CD4-positive, alpha-beta T cell treated with Interleukin-6 for 4 hours (primary cell): ENCODE measurements around the gene IRF2BP1.
"Not testable (repeated sequence)": the region's sequence is repeated elsewhere in the genome, so short reads cannot be mapped to it uniquely, and the experiment has no call there.

ENCODE experiments used
- DNase-seq: peaks from one replicate; pipeline ENCODE4 v3.0.0-alpha.2; 2020; ENCODE audit warnings: mixed read lengths

IRF2BP1 gene

DNA sequence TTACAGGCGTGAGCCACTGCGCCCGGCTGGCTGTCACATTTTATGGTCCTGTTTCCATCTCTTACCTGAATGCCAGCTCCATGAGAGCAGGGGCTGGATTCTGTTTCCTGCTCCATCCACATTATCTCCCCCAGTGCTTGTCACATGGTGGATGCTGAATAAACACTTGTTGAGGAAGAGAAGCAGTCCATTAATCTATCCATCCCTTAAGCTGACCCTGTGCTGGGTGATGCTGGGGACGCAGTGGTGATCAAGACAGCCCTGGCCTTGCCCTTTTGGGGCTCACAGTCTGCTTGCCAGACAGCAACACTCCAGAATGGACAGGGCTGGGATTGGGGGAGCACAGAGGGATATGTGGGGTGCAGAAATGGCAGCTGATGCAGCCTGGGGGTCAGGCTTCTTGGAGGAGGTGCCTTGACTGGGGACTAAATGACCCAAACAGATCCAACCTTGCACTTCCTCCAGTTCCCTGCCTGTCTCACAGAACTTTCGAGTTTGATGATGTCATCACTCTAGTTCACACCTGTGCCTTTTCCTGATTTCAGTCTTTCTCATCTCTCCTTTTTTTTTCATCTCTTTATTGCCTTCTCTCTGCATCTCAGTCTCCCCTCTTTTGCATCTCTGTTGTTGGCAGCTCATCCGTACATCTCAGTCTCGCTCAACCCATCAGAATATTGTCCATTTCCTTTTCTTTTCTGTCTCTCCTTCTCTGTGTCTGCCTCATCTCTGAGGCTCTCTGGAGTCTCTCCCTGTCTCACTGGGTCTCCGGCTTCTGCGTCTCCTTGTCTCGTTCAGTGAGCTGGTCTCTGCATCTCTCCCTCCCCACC lies 4.6 kb downstream of the IRF2BP1 start:
- no peak for DNase-seq

DNA sequence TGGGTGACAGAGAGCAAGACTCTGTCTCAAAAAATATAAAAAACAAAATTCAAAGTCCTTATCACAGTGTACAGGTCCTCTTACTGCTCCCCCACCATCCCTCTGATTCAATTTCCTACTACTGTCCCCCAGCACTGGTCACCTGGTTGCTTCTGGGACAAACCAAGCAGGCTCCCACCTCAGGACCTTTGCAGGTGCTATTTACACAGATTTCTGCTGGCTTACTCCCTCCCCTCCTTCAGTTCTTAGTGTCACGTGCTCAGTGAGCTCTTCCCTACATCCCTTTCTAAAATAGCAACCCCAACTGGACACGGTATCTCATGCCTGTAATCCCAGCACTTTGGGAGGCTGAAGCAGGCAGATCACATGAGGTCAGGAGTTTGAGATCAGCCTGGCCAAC lies 6.0 kb downstream of the IRF2BP1 start:
- no peak for DNase-seq

DNA sequence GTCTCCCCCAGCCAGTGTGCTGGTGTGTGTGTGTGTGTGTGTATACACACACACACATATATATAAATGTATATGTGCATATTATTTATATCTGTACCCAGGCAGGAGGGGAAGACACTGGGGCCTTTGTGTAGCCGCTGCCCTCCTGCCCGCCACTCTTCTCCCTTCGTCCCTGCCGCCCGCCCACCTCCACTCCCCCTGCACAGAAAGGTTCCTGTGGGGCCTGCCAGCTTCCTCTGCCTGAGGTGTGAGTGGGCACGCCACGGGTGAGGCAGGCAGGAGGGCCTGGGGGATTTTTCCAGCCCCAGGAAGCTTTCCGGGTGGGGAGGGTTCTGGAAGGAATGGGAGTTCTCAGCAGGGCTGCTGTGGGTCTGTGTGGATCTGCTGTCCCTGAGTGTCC lies 6.9 kb downstream of the IRF2BP1 start:
- DNase-seq = no peak

DNA sequence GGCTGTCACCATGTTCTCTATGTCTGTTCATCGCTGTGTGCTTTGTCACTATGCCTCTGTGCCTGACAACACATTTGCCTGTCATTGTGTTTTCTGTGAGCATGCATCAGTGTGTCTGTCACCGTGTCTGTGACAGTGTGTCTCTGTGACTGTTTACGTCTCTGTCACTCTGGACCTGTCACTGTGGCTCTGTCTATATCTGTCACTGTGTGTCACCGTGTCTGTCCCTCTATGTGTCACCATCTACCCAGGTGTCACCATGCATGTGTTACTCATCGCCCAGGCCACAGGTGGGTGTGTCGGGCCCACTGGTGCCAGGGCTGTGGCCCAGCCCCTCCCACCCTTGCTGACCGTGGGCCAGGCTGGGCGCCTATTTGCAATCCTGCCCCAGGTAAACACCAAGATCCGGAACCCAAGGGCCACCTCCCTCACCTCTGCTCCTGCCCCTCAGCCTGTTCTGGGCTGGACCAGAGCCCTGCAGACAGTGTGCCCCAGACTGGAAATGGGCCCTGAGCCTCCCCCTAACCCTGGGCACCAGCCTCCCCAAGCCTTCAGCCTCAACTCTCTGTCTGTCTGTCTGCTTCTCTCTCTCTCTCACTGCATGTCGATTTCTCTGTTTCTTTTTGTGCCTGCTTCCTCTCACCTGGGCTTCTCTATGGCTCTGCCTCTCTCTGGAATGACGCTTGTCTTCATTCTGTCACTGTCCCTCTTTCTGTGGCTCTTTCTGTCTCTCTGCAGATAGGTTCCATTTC lies 7.7 kb downstream of the IRF2BP1 start:
- DNase-seq = no peak

DNA sequence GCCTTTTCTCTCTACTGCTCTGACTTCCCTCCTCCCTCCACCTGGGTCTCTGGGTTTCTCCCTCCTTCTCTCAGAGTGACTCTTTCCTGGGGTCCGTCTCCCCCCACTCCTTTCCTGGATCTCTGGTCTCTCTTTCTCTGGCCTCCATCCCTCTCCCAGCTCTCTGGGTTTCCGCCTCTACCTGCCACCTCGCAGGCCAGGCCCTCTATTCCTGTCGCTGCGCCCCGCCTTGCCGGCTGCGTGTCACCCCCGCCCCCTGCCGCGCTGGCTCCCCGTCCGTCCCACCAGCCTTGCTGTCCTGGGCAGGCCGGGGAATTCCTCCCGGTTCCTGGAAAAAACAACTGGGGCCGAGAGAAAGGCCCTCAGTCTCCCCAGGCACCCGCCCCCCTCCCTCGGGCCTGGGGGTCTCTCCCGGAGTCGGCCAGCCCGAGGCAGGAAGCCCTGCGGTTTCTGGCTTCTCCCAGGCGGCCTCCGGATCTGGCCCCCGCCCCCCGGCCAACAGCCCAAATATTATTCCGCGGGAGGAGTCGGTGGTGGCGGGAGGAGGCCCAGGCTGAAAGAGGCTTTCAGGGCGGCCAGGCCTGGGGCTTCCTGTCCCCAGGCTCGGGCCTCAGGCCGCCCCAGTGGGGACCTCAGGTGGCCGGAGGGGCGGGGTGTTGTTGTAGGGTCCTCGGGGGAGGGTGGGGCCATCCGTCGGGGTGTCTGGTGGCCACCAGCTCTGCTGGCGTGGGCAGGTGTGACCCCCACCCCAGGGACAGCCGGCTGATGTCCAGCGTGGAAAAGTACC lies 9.3 kb downstream of the IRF2BP1 start:
- DNase-seq = peak; percentile 35

DNA sequence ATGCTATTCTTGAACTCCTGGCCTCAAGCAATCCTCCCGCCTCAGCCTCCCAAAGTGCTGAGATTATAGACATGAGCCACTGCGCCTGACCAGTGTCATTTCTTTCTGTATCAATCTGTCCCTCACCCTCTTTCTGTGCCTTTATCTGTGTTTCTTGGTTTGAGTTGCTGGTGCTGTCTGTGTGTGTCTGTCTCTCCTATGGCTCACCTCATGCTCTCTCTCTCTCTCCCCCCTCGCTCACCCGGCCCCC lies 9.9 kb downstream of the IRF2BP1 start:
- peak; percentile 24 for DNase-seq

DNA sequence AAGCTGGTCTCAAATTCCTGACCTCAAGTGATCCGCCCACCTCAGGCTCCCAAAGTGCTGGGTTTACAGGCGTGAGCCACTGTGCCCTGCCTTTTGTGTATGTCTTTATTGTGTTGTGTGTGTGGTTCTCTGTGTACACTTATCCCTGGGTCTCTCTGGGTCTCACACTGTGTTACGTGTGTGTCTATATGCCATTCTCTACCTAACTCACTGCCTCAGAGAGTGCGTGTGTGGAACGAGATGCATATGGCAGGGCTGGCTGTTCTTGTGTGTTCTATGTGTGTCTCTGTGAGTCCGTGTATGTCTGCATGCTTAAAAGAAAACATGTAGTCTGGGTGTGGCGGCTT lies 11.3 kb downstream of the IRF2BP1 start:
- no peak for DNase-seq

DNA sequence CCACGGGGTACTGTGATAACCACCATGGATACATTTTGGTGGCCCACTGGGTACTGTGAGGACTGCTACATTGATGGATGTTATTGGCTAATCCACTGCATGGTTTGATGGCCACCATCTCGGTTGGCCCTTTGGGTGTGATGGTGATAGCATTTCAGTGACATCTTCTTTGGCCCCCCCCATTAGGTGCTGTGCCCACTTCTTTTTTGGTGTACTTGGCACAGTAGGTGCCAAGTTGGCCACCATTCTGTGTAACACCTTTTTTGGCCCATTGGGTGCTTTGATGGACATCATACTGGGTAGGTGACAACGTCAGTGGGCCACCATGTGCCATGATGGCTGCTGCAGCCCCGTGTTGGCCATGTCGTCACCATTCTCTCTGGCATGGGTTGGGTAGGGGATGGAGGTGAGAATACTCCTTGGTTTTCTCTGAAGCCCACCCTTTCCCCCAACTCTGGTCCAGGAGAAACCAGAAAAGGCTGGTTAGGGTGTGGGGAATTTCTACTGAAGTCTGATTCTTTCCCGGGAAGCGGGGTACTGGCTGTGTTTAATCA lies 12.6 kb downstream of the IRF2BP1 start:
- DNase-seq = no peak

DNA sequence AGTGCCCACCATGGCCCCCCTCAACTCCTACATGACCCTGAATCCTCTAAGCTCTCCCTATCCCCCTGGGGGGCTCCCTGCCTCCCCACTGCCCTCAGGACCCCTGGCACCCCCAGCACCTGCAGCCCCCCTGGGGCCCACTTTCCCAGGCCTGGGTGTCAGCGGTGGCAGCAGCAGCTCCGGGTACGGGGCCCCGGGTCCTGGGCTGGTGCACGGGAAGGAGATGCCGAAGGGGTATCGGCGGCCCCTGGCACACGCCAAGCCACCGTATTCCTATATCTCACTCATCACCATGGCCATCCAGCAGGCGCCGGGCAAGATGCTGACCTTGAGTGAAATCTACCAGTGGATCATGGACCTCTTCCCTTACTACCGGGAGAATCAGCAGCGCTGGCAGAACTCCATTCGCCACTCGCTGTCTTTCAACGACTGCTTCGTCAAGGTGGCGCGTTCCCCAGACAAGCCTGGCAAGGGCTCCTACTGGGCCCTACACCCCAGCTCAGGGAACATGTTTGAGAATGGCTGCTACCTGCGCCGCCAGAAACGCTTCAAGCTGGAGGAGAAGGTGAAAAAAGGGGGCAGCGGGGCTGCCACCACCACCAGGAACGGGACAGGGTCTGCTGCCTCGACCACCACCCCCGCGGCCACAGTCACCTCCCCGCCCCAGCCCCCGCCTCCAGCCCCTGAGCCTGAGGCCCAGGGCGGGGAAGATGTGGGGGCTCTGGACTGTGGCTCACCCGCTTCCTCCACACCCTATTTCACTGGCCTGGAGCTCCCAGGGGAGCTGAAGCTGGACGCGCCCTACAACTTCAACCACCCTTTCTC lies 13.6 kb downstream of the IRF2BP1 start:
- DNase-seq = no peak

DNA sequence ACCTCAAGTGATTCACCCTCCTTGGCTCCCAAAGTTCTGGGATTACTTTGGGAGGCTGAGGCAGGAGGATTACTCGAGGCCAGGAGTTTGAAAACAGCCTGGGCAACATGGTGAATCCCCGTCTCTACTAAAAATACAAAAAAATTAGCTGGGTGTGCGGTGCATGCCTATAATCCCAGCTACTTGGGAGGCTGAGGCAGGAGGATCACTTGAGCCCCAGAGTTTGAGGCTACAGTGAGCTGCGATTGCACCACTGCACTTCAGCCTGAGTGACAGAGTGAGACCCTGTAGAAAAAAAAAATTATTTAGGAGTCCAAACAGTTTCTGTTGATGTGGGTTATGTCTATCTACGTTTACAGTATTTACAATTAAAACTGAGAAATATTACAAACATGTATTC lies 15.1 kb downstream of the IRF2BP1 start:
- no peak for DNase-seq

DNA sequence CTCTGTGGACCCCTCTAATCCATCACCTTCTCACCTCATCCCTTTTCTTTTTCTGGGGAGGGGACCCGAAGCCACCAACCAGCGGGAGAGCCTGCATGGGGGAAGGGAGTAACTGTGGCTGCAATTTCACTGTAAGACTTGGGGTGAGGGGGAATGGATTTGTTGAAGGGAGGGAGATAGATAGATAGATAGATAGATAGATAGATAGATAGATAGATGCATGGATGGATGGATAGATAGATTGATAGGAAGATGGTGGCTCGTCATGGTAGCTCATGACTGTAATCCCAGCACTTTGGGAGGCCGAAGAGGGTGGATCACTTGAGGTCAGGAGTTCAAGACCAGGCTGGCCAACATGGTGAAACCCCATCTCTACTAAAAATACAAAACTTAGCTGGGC lies 18.7 kb downstream of the IRF2BP1 start:
- DNase-seq = not testable (repeated sequence)

DNA sequence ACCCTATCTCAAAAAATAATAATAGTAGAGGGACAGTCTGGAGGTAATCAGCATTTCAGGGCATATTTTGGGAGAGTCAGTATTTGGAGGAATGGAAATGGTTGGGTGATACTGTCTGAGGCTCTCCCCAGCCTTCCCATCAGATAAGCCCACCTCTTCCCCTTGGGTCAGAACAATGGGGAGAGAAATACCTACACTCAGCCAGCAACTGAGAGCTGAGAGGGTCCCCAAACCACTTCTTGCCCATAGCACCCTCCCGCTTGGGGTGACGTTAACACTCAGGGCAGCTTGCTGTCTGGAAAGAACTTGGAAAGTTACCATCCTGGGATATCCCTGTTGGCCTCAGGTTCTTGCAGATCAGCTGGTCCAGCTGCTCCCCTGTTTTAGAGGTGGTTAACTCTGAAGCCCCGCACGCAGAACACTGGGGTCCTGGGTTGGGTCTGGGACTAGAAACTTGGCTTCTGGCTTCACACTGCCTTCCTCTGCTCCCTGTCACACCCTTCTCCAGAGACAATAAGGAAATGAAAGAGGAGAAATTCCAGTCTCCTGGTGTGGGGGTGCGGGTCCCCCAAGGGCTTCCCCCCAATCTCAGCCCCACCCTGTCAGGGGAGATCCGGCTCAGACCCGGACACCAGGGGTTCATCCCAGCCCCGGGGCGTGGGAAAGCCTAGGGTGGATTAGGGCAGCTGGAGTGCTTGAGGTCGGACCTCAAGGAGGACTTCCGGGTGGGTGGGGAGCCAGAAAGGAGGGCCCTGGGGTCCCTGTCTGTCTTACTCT lies 19.4 kb downstream of the IRF2BP1 start:
- DNase-seq = no peak

DNA sequence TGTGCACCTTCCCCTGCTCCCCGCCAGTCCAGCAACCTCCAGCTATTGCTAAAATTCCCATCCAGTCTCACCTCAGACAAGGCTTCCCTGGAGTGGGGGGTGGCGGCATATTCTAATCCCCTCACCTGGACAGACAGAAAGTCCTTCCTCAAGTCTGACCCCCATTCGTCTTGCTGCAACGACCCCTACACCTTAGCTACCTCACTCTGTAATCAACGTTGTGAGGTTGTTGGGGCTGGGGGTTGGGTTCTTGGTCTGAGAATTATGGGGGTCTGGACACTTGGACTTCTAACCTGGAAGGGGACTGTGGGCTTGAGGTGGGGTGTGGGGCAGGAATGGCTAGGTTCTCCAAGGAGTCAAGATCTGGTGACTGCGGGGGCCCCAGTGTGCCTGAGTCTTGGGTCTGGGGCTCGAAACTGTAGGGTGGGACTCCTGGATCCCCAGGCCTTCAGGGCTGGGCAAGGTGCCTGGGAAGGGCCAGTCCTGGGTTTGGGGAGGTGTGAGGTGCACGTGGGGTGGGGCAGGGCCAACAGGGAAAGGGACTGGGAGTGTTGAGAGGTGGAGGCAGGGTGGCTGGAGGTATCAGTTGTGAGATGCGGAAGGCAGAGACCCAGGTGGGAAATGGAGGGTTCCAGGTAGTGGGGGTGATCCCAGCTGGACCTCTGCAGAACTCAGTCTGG lies 20.5 kb downstream of the IRF2BP1 start:
- no peak for DNase-seq

DNA sequence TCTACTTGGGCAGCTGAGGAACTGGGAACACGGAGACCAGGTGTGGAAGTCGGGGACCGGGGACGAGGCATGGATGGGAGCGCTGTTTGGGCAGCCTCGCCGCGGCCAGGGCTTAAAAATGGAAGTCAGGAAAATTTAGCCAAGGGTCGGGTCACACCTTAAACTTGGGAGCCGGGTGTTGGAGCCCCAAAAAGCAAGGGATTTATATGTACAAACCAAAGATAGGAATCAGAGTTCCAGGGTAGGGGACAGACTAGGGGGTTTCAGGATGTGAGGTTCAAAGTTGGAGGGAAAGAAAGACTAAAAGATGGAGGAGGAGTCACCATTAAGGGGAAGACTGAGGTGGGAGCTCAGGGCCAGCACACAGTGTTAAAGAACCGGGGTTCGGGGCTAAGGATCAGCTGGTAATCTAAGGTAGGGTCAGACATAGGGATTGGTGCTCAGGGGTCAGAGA lies 21.3 kb downstream of the IRF2BP1 start:
- DNase-seq = no peak

DNA sequence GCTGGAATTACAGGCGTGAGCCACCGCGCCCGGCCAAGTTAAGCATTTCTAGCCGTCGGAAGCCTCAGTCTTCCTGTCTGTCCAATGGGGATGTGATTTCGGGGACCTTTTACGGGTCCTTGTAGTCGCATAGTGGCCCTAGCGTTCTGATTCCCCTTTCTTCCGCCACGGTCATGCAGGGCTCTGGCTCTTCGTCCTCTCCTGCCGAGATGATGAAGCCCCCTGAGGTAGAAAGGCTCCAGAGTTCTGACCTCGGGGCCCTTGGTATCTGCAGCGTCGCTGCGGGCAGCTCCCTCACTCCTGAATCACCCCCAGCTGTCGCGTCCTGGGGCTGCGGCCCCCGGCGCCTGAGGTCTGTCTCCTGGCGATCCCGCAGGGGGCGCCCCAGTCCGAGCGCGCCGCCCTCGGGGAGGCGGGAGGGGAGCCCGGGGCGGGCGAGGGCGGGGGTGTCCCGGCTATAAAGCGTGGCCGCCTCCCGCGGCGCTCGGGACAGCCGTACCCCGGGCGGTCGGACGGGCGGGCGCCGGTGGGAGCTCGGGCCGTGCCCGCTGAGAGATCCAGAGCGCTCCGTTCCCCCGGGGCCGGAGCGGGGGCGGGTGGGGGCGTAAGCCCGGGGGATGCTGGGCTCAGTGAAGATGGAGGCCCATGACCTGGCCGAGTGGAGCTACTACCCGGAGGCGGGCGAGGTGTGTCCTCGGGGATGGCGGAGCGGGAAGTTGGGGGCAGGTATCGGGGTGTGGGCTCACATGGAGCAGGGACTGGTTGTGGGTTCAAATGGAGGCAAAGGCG lies 21.9 kb downstream of the IRF2BP1 start, which contains the start of gene FOXA3:
Gene FOXA3, plus strand, starts transcription at position 487 of the 789 bp plus-strand sequence. Its CDS starts 131 bp downstream, at position 618.
- peak; percentile 69 for DNase-seq

DNA sequence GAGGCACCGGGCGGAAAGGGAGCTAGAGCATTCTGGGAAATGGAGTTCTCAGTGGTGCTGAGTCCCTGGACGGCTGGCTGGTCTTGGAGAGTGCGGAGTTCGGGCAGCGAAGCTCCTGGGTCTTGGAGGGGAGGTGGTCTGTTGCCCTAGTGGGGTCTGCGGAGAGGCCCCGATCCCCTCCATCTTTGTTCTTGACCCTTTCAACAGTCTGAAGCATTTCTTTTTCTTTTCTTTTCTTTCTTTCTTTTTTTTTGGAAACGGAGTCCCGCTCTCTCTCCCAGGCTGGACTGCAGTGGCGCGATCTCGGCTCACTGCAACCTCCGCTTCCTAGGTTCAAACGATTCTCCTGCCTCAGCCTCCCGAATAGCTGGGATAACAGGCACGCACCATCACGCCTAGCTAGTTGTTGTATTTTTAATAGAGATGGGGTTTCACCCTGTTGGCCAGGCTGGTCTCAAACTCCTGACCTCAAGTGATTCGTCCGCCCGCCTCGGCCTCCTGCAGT lies 22.6 kb downstream of the IRF2BP1 start:
- DNase-seq = no peak

DNA sequence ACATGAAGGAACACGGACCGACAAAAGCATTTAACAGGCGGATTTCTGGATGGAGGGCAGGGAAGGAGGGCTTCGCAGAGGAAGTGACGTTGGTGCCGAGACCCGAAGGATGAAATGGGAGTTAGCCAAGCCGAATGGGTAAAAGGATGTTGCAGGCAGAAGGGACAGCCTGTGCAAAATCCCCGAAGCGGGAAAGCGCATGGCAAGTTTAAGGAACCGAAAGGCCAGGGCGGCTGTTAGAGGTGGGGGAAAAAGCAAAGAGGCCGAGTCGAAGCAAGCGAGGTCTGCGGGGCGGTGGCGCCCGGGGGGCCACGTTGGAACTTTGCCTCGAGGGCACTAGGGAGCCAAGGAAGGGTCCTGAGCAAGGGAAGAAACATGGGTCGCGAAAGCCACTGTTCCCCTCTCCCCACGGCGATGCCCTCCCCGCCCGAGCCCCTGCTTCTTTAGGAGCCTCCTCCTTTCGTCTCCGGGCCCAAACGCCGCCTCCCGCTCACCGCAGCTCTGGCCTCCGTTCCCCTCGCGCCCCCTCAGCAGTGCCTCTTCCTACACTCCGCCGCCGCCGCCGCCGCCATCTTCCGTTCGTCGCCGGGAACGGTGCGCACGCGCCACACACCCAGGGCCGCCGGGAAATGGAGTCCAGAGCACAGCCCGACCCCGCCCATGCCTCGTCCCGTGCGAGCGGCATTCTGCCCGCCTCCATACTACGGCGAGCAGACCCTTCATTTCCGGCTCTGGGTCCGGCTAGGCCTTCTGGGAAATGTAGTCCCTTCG lies 23.2 kb downstream of the IRF2BP1 start, which contains the start of gene SYMPK:
Gene SYMPK, minus strand, starts transcription at position 584 of the 771 bp plus-strand sequence. CDS start 8,652 bp downstream, outside the sequence.
- DNase-seq = peak; percentile 99

DNA sequence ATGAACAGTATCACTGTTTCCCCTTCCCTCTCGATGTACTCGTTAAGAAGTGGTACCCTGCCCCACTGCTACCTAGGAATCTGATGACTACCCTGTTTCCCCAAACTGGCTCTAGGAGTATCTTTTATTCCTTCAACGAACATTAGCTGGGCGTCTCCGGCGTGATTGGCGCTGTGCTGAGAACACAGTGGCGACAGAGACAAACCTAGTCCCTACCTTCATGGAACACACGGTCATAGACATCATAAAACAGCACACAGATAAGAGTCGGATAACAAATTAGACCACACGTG lies 23.7 kb downstream of the IRF2BP1 start:
- DNase-seq = no peak
